Urinary bladder (tissue), 4 donors: ENCODE results near the gene DEFB125. TPM values are rescaled to one million over a fixed set of nuclear protein-coding genes. Genes with fewer than 3 reads are reported as not detected.
"Not testable (repeated sequence)": the region's sequence is repeated elsewhere in the genome, so short reads cannot be mapped to it uniquely, and the experiment has no call there.

Experiments used
- DNase-seq: peaks from one replicate; pipeline ENCODE4 v3.0.0-alpha.2; 2015; ENCODE audit errors: extremely low spot score
- H3K27ac ChIP-seq: one replicate; pipeline ENCODE4 v1.5.1; 2013; ENCODE audit warnings: low read depth, mild to moderate bottlenecking, moderate library complexity
- H3K36me3 ChIP-seq: one replicate; pipeline ENCODE4 v1.6.1; 2013; ENCODE audit warnings: mild to moderate bottlenecking, moderate library complexity; ENCODE audit not compliant: insufficient read depth
- H3K4me1 ChIP-seq: one replicate; pipeline ENCODE4 v1.6.1; 2013; ENCODE audit warnings: mild to moderate bottlenecking, moderate library complexity; ENCODE audit not compliant: insufficient read depth
- H3K4me3 ChIP-seq: one replicate; pipeline ENCODE4 v1.5.1; 2013; ENCODE audit warnings: low read depth, low read length
- WGBS: extraction: QIAGEN DNeasy Blood & Tissue Kit; methylation state at CpG from one replicate; pipeline ENCODE4 v1.1.7; 2013; 5-methylcytosine and 5-hydroxymethylcytosine counted together
- polyA plus RNA-seq: library from polyadenylated mRNA; stranded (reverse); fragments of 200-250 nt; gene quantifications from one replicate; pipeline ENCODE4 v1.2.3, GENCODE V29; 2013
- total RNA-seq: library from RNA; depleted of rRNA; stranded (reverse); fragments of >200 nt; gene quantifications from one replicate; pipeline ENCODE4 v1.2.3, GENCODE V29; 2014
- donor health status: healthy with polysubstance abuse.
- donor health status: healthy.

DEFB125 gene, protein sequence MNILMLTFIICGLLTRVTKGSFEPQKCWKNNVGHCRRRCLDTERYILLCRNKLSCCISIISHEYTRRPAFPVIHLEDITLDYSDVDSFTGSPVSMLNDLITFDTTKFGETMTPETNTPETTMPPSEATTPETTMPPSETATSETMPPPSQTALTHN
- total RNA-seq (not detected), polyA plus RNA-seq (not detected)

DNA sequence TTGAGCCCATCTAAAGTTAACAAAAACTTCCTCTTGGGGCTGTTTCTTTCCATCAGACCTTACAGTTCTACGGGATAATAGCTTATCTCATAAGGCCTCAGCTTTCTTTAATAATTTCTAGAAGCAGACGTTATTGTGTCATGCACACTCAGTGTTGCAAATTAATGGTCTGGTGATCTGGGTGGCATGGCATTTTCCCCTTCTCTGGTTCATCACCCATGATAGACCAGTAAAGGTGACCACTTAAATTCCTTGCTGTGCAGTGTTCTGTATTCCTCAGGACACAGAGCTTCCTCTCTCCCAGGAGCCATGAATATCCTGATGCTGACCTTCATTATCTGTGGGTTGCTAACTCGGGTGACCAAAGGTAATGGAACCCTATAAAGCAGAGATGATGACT, at the start of gene DEFB125:
TSS of gene DEFB125 (plus strand) at position 272 of the 400 bp plus-strand sequence. CDS start at position 310, 38 bp downstream.
- WGBS = 65% methylated on average over 3 of the region's 3 CpGs
- H3K4me3 ChIP-seq = no peak within 1 kb of the TSS
- H3K36me3 ChIP-seq = no peaks in the 10 kb centered on the region
- no peak within 1 kb of the TSS for H3K27ac ChIP-seq
- no peak for DNase-seq
- H3K4me1 ChIP-seq = no peaks in the 10 kb centered on the region

DNA sequence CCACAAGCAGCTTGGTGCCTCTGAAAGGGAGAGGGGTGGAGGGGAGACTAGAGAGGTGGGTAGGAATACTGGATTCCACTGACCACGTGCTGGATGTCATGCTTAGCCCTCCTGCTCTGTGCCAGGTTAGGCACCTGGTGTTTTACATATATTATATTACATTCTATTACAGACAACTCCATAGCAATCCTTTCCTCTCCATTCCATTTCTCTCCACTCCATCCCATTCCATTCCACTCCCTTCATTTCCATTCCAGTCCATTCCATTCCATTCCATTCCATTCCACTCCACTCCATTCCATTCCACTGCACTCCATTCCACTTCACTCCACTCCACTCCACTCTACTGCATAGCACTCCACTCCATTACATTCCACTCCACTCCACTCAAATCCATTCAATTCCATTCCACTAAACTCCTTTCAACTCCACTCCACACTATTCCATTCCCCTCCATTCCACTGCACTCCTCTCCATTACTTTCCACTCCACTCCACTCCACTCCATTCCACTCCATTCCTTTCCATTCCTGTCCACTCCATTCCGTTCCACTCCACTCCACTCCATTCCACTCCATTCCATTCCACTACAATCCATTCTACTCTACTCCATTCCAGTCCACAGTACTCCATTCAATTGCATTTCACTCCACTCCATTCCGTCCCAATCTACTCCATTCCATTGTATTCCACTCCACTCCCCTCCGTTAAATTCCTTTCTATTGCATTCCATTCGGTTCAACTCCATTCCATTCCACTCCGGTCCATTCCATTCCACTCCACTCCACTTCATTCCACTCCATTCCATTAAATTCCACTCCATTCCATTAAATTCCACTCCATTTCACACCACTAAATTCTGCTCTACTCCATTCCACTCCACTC, 27.2 kb upstream of the DEFB125 start:
- Histone ChIP-seq H3K4me1 (no peaks in the 10 kb centered on the region), H3K27ac (no peak overlapping the region), H3K4me3 (no peak overlapping the region), H3K36me3 (no peaks in the 10 kb centered on the region)
- DNase-seq = no peak
- WGBS = 54% methylated on average over 6 of the region's 6 CpGs

DNA sequence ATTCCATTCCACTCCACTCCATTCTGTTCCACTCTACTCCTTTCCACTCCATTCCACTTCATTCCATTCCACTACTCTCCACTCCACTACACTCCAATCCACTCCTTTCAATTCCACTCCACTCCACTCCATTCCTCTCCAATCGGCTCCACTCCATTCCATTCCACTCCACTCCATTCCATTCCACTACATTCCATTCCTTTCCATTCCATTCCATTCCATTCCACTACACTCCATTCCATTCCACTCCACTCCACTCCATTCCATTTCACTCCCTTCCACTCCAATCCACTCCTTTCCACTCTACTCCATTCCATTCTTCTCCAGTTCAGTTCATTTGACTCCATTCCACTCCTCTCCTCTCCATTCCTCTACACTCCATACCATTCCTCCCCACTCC, 26.2 kb upstream of the DEFB125 start:
- Histone ChIP-seq H3K27ac (no peak overlapping the region), H3K4me1 (no peaks in the 10 kb centered on the region), H3K36me3 (no peaks in the 10 kb centered on the region), H3K4me3 (no peak overlapping the region)
- 95% methylated on average over 1 of the region's 1 CpG for WGBS
- no peak for DNase-seq

DNA sequence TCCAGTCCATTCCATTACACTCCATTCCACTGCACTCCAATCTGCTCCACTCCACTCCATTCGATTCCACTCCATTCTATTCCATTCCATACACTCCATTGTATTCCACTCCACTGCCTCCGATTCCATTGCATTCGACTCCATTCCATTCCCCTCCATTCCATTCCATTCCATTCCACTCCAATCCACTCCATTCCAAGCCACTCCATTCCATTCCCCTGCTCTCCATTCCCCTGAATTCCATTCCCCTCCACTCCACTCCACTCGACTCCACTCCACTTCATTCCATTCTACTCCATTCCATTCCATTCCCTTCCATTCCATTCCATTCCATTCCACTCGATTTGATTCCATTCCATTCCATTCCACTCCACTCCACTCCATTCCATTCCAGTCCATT, 25.7 kb upstream of the DEFB125 start:
- Histone ChIP-seq H3K36me3 (no peaks in the 10 kb centered on the region), H3K4me1 (no peaks in the 10 kb centered on the region), H3K4me3 (no peak overlapping the region), H3K27ac (no peak overlapping the region)
- DNase-seq = no peak
- 75% methylated on average over 5 of the region's 5 CpGs for WGBS

DNA sequence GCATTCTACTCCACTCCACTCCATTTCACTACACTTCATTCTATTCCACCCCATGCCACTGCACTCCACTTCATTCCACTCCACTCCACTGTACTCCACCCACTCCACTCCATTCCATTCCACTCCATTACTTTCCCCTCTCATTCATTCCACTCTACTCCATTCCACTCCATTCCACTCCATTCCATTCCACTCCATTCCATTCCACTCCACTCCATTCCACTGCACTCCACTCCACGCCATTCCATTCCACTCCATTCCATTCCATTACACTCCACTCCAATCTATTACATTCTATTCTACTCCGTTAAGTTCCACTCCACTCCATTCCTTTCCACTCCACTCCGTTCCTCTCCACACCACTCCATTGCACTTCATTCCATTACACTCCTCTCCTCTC, 25.0 kb upstream of the DEFB125 start:
- H3K4me3 ChIP-seq = no peak overlapping the region
- no peaks in the 10 kb centered on the region for H3K4me1 ChIP-seq
- H3K27ac ChIP-seq = no peak overlapping the region
- 66% methylated on average over 3 of the region's 3 CpGs for WGBS
- no peak for DNase-seq
- H3K36me3 ChIP-seq = no peaks in the 10 kb centered on the region

DNA sequence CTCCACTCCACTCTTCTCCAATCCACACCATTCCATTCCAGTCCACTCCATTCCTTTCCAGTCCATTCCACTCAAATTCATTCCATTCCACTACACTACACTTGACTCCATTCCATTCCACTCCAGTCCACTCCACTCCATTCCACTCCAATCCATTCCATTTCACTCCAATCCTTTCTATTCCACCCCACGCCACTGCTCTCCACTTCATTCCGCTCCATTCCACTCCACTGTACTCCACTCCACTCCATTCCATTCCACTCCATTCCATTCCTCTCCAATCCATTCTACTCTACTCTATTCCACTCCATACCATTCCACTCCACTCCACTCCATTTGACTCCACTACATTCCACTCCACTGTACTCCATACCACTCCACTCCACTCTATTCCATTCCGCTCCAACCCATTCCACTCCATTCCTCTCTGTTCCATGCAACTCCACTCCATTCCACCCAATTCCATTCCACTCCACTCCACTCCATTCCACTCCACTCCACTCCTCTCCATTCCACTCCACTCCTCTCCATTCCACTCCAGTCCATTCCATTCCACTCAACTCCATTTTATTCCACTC, 23.4 kb upstream of the DEFB125 start:
- DNase-seq = no peak
- Histone ChIP-seq H3K27ac (no peak overlapping the region), H3K4me3 (no peak overlapping the region), H3K36me3 (no peaks in the 10 kb centered on the region), H3K4me1 (no peaks in the 10 kb centered on the region)
- 84% methylated on average over 3 of the region's 3 CpGs for WGBS

DNA sequence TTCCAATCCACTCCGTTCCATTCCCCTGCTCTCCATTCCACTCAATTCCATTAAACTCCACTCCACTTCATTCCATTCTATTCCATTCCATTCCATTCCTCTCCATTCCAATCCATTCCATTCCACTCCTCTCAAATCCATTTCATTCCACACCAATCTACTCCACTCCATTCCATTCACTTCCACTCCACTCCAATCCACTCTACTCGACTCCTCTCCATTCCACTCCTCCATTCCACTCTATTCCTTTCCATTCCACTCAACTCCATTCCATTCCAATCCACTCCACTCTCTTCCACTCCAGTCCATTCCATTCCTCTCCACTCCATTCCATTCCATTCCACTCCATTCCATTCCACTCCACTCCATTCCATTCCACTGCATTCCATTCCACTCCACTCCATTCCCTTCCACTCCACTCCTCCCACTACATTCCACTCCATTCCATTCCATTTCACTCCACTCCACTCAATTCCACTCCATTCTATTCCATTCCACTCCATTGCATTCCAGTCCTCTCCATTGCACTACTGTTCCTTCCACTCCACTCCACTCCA, 22.6 kb upstream of the DEFB125 start:
- H3K36me3 ChIP-seq = no peaks in the 10 kb centered on the region
- 76% methylated on average over 2 of the region's 2 CpGs for WGBS
- no peak overlapping the region for H3K27ac ChIP-seq
- H3K4me3 ChIP-seq = no peak overlapping the region
- H3K4me1 ChIP-seq = no peaks in the 10 kb centered on the region
- no peak for DNase-seq

DNA sequence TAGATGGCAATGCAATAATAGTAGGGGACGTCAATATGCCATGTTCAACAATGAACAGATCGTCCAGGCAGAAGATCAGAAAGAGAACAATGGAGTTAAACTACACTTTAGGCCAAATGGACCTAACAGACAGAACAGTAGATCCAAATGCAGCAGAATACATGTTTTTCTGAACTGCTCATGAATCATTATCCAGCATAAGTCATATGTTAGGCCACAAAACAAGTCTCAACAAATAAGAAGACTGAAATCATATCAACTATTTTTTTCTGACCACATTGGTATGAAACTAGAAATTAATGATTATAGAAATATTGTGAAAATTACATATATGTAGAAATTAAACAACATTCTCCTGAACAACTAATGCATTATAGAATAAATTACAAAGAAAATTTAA, 10.2 kb upstream of the DEFB125 start:
- DNase-seq = no peak
- H3K4me3 ChIP-seq = no peak overlapping the region
- 51% methylated on average over 2 of the region's 2 CpGs for WGBS
- no peaks in the 10 kb centered on the region for H3K4me1 ChIP-seq
- H3K27ac ChIP-seq = no peak overlapping the region
- no peaks in the 10 kb centered on the region for H3K36me3 ChIP-seq

DNA sequence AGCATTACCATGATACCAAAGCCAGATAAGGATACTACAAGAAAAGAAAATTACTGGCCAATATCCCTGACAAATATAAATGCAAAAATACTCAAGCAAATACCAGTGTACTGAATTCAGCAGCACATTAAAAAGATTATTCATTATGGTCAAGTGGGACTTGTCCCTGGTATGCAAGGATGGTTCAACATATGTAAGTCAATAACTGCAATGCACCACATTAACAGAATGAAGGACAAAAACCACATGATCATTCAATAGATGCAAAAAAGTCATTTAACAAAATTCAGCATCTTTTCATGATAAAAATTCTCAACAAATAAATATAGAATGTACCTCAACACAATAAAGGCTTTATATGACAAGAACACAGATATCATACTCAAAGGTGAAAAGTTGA, 9.1 kb upstream of the DEFB125 start:
- Histone ChIP-seq H3K27ac (no peak overlapping the region), H3K4me3 (no peak overlapping the region), H3K36me3 (no peaks in the 10 kb centered on the region), H3K4me1 (no peaks in the 10 kb centered on the region)
- DNase-seq = no peak

DNA sequence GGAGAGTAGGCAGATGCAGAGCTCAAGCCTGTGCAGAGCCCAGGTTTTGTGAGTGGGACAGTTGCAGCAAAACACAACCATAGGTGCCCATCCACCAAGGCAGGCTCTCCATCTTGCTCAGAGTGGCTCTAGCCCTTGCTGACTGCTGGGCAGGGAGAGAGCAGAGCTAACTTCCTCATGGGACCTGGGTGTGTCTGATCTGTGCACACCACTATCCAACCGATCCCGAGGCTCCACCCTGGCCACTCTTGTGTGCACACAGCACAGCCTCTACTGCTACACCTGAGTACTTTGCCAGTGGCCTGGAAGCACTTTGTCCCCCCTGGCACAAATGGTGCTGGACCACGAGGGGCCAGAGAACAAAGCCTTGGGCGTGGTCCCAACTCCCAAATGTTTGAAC, 7.9 kb upstream of the DEFB125 start:
- H3K36me3 ChIP-seq = no peaks in the 10 kb centered on the region
- H3K4me1 ChIP-seq = no peaks in the 10 kb centered on the region
- DNase-seq = no peak
- H3K4me3 ChIP-seq = no peak overlapping the region
- whole genome bisulfite sequencing = 58% methylated on average over 4 of the region's 4 CpGs
- H3K27ac ChIP-seq = no peak overlapping the region

DNA sequence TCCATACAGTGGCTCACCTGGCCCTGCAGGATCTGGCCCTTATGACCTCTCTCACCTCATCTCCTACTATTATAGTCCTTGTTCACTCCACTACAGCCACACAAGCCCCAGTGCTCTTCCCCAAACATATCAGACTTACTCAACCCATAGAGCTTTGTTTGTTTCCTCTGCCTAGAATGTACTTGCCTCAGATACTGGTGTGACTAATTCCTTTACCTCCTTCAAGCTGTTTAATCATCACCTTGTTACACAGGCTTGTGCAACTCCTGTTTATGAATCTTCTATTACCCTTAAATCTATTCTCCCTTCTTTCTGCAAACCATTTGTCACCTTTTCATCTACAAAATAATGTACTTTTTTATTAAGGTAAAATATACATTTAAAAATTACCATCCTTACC, 3.2 kb downstream of the DEFB125 start:
- Histone ChIP-seq H3K36me3 (no peaks in the 10 kb centered on the region), H3K4me1 (no peaks in the 10 kb centered on the region), H3K27ac (no peak overlapping the region), H3K4me3 (no peak overlapping the region)
- DNase-seq = no peak

DNA sequence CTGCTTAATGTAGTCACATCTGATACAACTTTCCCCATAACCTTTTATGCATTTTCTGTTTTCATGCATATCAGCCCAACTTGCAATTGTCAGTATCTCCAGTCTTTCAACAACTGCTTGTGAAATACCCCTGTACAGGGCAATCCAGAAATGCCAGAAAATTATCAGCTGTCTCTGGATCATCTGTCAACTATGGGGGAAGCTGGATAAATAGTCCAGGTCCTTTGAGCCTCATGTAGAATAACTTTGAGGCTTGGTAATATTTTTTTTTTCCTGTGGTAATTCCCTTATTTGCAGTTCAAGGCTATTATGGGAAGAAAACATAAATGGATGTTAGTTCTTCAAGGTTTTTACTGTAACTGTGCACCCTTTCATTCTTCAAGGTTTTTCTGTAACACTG, 6.2 kb downstream of the DEFB125 start:
- Histone ChIP-seq H3K4me1 (no peaks in the 10 kb centered on the region), H3K36me3 (no peaks in the 10 kb centered on the region)
- no peak for DNase-seq

DNA sequence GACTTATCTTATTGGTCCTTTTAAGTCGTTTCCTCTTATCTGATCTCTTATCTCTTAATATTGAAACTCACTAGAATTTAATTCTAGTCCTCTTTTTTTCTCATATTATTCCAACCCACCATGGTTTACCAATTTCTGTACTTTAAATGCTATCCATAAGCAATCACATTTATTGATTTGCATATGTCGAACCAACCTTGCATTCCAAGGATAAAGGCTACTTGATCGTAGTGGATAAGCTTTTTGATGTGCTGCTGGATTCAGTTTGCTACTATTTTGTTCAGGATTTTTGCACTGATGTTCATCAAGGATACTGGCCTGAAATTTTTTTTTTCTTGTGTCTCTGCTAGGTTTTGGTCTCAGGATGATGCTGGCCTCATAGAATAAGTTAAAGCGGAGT, 7.7 kb downstream of the DEFB125 start:
- no peak overlapping the region for H3K4me3 ChIP-seq
- WGBS = 76% methylated on average over 4 of the region's 4 CpGs
- no peak overlapping the region for H3K27ac ChIP-seq
- no peaks in the 10 kb centered on the region for H3K36me3 ChIP-seq
- no peak for DNase-seq
- no peaks in the 10 kb centered on the region for H3K4me1 ChIP-seq

More for the DNA sequence above, 6.2 kb downstream of the DEFB125 start:
- Histone ChIP-seq H3K4me3 (no peak overlapping the region), H3K27ac (no peak overlapping the region)

DNA sequence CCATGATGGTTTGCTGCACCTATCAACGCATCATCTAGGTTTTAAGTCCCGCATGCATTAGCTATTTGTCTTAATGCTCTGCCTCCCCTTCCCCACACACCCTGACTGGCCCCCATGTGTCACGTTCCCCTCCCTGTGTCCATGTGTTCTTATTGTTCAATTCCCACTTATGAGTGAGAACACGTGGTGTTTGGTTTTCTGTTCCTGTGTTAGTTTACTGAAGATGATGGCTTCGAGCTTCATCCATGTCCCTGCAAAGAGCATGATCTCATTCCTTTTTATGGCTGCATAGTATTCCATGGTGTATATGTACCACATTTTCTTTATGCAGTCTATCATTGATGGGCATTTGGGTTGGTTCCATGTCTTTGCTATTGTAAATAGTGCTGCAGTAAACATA, 10.2 kb downstream of the DEFB125 start:
- H3K4me1 ChIP-seq, H3K4me3 ChIP-seq, H3K27ac ChIP-seq, H3K36me3 ChIP-seq, DNase-seq: not testable (repeated sequence)
- 76% methylated on average over 5 of the region's 5 CpGs for WGBS
